ENCODE results near the gene LMCD1. TPM values are rescaled to one million over a fixed set of nuclear protein-coding genes. Genes with fewer than 3 reads are reported as not detected.

LMCD1 gene
- total RNA-seq, 1 donor = 95.0 TPM

- TF ChIP-seq CTCF (IDR thresholded peaks at IDR 0.05; ENCODE audit: insufficient read depth, low read depth, low read length) = no peak
- H3K4me3 ChIP-seq (ENCODE audit: low read depth, low read length) = no peak overlapping the region
- no peak for DNase-seq (ENCODE audit: low read depth)
These were observed 122.1 kb downstream of the LMCD1 start for GRCh38 chr3:8623741-8624140.

Other genes with a start within 250 kb of the LMCD1 start
- gene SSUH2, start 143.0 kb downstream of the LMCD1 start, total RNA-seq = 0.32 TPM in 1 of 2 replicates, not detected in the other
- gene CAV3, start 232.0 kb downstream of the LMCD1 start, total RNA-seq = not detected in 2 replicates

Measured in fibroblast of villous mesenchyme (primary cell).